Body of pancreas (tissue), 4 donors: ENCODE data around the gene IL1RAPL2. TPM values are rescaled to one million over a fixed set of nuclear protein-coding genes. Genes with fewer than 3 reads are reported as not detected.

Experiments used
- ATAC-seq: fragments of 150-250 bp; one replicate; pipeline ENCODE4 v1.9.1; 2016
- DNase-seq, 4 donors: peaks; one replicate each; pipeline ENCODE4 v3.0.0-alpha.2; 2019
- H3K27ac ChIP-seq, 4 donors: fragments of 200-600 bp; sonication (generic); 1 replicate in 3 of 4; 2 replicates in 1 of 4; pipeline versions ENCODE4 v1.5.1 to v1.6.1; 2016 to 2019; ENCODE audit warnings: mild to moderate bottlenecking in 1 of 4, mixed read lengths in 1 of 4, moderate library complexity in 1 of 4
- H3K27me3 ChIP-seq, 2 donors: fragments of 200-600 bp; sonication (generic); one replicate each; pipeline ENCODE4 v1.6.0; 2016; ENCODE audit warnings: mild to moderate bottlenecking in 1 of 2
- H3K36me3 ChIP-seq, 2 donors: fragments of 200-600 bp; sonication (generic); replicated peaks in 1 of 2; 2 replicates each; pipeline ENCODE4 v1.5.1; 2016; ENCODE audit warnings: low read depth in 2 of 2; ENCODE audit not compliant: insufficient read depth in 1 of 2
- H3K4me1 ChIP-seq: fragments of 200-600 bp; sonication (generic); one replicate; pipeline ENCODE4 v1.6.0; 2016
- H3K4me3 ChIP-seq, 2 donors: fragments of 200-600 bp; sonication (generic); 1 replicate in 1 of 2; 2 replicates in 1 of 2; pipeline ENCODE4 v1.5.1; 2016 to 2019
- H3K9me3 ChIP-seq, 3 donors: fragments of 200-600 bp; sonication (generic); 1 replicate in 2 of 3; 2 replicates in 1 of 3; pipeline ENCODE4 v1.5.1; 2016
- POLR2A ChIP-seq, 3 donors: fragments of 450-650 bp; IDR thresholded peaks; one replicate each; pipeline ENCODE4 v1.6.1; 2016; ENCODE audit warnings: antibody characterized with exemption in 3 of 3, mild to moderate bottlenecking in 2 of 3
- WGBS, 2 donors: methylation state at CpG; one replicate each; pipeline ENCODE4 v1.1.5; 2017; 5-methylcytosine and 5-hydroxymethylcytosine counted together
- intact Hi-C: fragments of 100-400 bp; cut with DNase I; formaldehyde crosslinking; loops from one replicate; pipeline ENCODE4 v1.15.1; 2023
- total RNA-seq, 2 donors: library from RNA; depleted of rRNA; stranded (reverse); fragments of >200 nt; gene quantifications; one replicate each; pipeline ENCODE4 v1.1.0, GENCODE V29; 2016
- TF ChIP-seq, protein P1 (sequence below), 7 experiments: fragments of 450-650 bp in 4 of 7; fragments of 200-600 bp in 3 of 7; sonication (generic) in 3 of 7; IDR thresholded peaks; one replicate each; pipeline ENCODE4 v1.5.1; 2016 to 2019; ENCODE audit warnings: antibody characterized with exemption in 7 of 7

Gene IL1RAPL2
- total RNA-seq, 2 donors from 2014 or later: not detected

DNA sequence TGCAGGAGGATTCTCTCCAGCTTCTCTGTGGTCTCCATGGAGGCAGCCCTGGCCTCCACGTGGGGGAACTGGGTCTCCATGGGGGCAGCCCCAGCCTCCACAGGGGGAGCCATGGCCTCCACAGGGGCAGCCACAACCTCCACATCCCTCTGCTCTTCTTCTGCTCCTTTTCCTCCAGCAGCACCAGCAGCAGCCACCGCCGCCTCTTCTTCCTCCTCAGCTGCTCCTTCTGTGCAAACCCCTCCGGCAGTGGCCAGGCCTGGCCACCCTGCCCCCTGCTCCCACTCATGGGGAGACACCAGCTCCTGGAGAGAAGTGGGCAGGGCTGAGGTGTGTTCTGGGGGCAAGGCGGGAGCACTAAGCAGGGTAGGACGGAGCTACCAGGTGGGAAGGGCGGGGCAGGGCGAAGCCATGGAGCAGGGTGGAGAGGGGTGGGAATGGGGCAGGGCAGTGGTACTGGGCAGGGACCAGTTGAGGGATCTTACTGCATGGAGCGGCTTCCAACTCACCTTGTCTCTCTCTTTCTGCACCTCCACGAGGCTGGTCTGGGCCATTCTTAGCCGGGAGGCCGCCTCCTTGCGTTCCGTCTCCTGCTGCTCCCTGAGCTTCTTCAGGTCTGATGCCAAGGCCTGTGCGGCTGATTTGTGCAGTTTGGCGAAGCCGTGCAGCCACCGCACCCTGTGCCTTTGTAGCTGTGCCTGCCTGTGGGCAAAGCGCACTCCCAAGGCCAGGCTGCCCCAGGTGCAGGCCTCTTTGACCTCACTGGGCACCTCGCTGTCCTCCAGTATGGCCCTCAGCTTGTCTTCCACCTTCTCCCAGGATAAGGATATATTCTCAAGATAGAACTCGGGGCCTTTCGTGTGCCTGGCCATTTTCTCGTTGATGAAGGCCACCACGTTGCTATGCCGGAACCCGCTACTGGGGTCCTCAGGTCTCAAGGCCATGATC lies 653.7 kb downstream of the IL1RAPL2 start:
- TF ChIP-seq POLR2A (IDR thresholded peaks at IDR 0.05): no peak
- TF ChIP-seq, protein P1, sequence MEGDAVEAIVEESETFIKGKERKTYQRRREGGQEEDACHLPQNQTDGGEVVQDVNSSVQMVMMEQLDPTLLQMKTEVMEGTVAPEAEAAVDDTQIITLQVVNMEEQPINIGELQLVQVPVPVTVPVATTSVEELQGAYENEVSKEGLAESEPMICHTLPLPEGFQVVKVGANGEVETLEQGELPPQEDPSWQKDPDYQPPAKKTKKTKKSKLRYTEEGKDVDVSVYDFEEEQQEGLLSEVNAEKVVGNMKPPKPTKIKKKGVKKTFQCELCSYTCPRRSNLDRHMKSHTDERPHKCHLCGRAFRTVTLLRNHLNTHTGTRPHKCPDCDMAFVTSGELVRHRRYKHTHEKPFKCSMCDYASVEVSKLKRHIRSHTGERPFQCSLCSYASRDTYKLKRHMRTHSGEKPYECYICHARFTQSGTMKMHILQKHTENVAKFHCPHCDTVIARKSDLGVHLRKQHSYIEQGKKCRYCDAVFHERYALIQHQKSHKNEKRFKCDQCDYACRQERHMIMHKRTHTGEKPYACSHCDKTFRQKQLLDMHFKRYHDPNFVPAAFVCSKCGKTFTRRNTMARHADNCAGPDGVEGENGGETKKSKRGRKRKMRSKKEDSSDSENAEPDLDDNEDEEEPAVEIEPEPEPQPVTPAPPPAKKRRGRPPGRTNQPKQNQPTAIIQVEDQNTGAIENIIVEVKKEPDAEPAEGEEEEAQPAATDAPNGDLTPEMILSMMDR (IDR thresholded peaks at IDR 0.05): no peak
- Histone ChIP-seq H3K36me3 (no peaks in the 10 kb centered on the region), H3K27me3 (no peaks in the 10 kb centered on the region), H3K27ac (no peak overlapping the region), H3K9me3 (no peaks in the 10 kb centered on the region), H3K4me3 (no peak overlapping the region), H3K4me1 (no peaks in the 10 kb centered on the region)
- ATAC-seq (no peak), DNase-seq (no peak)
- intact Hi-C loops: no loop called here
- 84 to 91% methylated on average over 14 to 21 of the region's 26 CpGs for WGBS, 2 donors

DNA sequence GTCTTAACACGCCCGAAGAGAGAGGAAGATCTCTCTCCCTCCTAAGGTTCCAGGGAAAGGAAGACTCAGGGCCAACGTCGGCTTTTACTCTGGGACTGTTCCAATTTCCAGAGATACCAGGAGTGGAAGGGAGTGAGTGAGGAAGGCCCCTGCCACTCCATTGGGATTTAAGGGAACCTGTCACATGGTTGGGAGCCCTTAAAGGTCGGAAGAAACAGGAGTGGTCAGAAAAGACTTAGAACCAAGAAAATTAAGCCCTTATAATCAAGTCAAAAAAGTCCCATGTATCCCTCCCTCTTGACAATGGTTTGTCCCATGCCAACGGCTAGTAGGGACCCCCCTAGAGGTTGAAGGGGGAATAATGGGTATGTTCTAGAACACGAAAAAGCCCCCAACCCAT lies 654.6 kb downstream of the IL1RAPL2 start, which contains the start of gene TEX13A:
TSS of gene TEX13A (minus strand) at position 59 of the 400 bp plus-strand sequence. CDS start 297 bp downstream, outside the sequence.
- no peaks in the 10 kb centered on the region for H3K36me3 ChIP-seq
- no peaks in the 10 kb centered on the region for H3K27me3 ChIP-seq
- H3K9me3 ChIP-seq: no peaks in the 10 kb centered on the region
- no peak for TF ChIP-seq POLR2A (IDR thresholded peaks at IDR 0.05)
- TF ChIP-seq, protein P1 (IDR thresholded peaks at IDR 0.05): no peak
- intact Hi-C loops: no loop called here
- no peaks in the 10 kb centered on the region for H3K4me1 ChIP-seq
- ATAC-seq (no peak), DNase-seq (no peak)
- H3K27ac ChIP-seq: no peak within 1 kb of the TSS
- no peak within 1 kb of the TSS for H3K4me3 ChIP-seq
- 73 to 76% methylated on average over 5 to 6 of the region's 7 CpGs for WGBS, 2 donors

DNA sequence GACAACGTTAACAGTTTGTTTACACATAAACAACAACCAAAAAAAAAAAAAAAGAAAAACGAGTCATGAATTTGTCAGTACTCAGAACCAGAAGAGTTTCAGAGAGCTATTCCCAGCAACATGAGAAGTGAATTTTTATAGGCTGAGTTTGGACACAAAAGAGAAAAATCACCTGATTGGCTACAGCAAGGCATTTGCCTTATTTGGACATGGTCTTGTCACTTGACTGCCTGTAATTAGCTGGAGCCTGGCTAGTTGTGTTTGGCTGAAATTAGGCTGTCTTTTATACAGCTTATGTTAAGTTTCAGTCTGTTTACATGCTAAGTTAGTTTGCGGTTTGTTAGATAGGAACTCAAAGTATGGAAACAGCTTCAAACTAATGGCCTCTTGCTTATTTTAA lies 655.4 kb downstream of the IL1RAPL2 start:
- intact Hi-C loops: no loop called here
- Histone ChIP-seq H3K4me3 (no peak overlapping the region), H3K27ac (no peak overlapping the region), H3K4me1 (no peaks in the 10 kb centered on the region), H3K36me3 (no peaks in the 10 kb centered on the region), H3K27me3 (no peaks in the 10 kb centered on the region), H3K9me3 (no peaks in the 10 kb centered on the region)
- 53 to 58% methylated on average over 3 of the region's 3 CpGs for WGBS, 2 donors
- TF ChIP-seq, protein P1 (IDR thresholded peaks at IDR 0.05): no peak
- no peak for TF ChIP-seq POLR2A (IDR thresholded peaks at IDR 0.05)
- ATAC-seq (no peak), DNase-seq (no peak)

DNA sequence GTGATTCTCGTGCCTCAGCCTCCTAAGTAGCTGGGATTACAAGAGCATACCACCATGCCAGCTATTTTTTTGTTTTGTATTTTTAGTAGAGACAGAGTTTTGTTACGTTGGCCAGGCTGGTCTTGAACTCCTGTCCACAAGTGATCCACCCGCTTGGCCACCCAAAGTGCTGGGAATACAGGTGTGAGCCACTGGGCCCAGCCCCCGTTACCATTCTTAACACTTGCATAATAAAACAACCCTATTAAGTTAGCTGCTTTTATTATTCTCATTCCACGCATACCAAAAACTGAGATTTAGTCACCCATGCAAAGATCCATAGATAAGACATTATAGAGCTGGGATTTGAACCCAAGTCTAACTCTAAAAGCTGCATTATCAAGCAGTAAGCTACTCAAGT lies 660.5 kb downstream of the IL1RAPL2 start:
- intact Hi-C loops: no loop called here
- Histone ChIP-seq H3K27ac (no peak overlapping the region), H3K4me1 (no peaks in the 10 kb centered on the region), H3K4me3 (no peak overlapping the region), H3K27me3 (no peaks in the 10 kb centered on the region), H3K9me3 (no peaks in the 10 kb centered on the region), H3K36me3 (no peaks in the 10 kb centered on the region)
- DNase-seq (no peak), ATAC-seq (no peak)
- 60 to 76% methylated on average over 5 of the region's 5 CpGs for WGBS, 2 donors
- TF ChIP-seq, protein P1 (IDR thresholded peaks at IDR 0.05): no peak
- no peak for TF ChIP-seq POLR2A (IDR thresholded peaks at IDR 0.05)
